AG04449 (cell line): ENCODE data around the gene CRTC1.
"Not testable (repeated sequence)": the region's sequence is repeated elsewhere in the genome, so short reads cannot be mapped to it uniquely, and the experiment has no call there.

Experiments used
- CTCF ChIA-PET: fragments of 350-600 bp; formaldehyde crosslinking; extraction: SDS; loops from one replicate; lab custom pipeline; 2021; ENCODE audit warnings: antibody characterized with exemption; lab: Yijun Ruan, JAX
- POLR2A ChIA-PET: fragments of 400-600, 350-600 bp; formaldehyde crosslinking; extraction: SDS; loops from one replicate; lab custom pipeline; 2020; ENCODE audit warnings: antibody characterized with exemption, inconsistent platforms; lab: Yijun Ruan, JAX
- DNase-seq: peaks from one replicate; pipeline ENCODE4 v3.0.0-alpha.2; 2010; ENCODE audit warnings: low read depth, low spot score
- H3K4me3 ChIP-seq: 2 replicates; pipeline ENCODE4 v1.5.1; 2011; ENCODE audit warnings: low read depth, mild to moderate bottlenecking, control low read depth, low read length
- TF ChIP-seq, protein P1 (sequence below): IDR thresholded peaks from one replicate; pipeline ENCODE4 v1.5.1; 2011; ENCODE audit warnings: mild to moderate bottlenecking, moderate library complexity, low read length, control low read depth, inconsistent platforms; ENCODE audit not compliant: insufficient read depth; ENCODE audit errors: missing control alignments

Gene CRTC1

DNA sequence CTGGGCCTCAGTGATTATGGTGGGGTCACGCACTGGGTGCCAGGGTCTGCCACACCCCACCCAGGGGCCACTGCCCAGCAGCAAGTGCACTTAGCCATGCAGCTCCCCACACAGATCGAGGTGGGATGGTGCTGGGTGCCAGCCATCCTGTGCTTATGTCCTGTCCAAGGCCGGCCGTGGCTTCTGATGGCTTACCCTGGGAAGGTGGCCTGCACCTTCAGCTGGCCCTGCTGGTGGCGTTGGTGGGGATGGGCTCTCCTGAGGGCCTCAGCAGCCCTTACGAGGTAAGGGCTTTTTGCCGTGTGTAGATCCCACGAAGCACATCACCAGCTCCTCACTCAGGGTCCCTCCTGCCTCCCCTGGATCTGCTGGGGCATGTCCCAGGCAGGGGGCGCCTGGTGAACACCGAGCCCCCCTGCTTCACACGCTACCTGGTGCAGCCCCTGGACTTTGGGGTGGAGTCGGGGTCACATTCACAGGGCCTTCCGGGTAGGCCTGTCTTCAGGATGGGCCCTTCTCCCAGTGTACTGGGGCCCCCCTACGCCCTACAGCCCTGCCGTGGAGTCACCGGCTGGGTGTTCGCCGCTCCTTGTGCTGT is 46.6 kb downstream of the CRTC1 start:
- no peak for DNase-seq
- TF ChIP-seq, protein P1, sequence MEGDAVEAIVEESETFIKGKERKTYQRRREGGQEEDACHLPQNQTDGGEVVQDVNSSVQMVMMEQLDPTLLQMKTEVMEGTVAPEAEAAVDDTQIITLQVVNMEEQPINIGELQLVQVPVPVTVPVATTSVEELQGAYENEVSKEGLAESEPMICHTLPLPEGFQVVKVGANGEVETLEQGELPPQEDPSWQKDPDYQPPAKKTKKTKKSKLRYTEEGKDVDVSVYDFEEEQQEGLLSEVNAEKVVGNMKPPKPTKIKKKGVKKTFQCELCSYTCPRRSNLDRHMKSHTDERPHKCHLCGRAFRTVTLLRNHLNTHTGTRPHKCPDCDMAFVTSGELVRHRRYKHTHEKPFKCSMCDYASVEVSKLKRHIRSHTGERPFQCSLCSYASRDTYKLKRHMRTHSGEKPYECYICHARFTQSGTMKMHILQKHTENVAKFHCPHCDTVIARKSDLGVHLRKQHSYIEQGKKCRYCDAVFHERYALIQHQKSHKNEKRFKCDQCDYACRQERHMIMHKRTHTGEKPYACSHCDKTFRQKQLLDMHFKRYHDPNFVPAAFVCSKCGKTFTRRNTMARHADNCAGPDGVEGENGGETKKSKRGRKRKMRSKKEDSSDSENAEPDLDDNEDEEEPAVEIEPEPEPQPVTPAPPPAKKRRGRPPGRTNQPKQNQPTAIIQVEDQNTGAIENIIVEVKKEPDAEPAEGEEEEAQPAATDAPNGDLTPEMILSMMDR = no peak
- H3K4me3 ChIP-seq = no peak overlapping the region
- POLR2A ChIA-PET = interaction anchor here (0.6 kb wide), 1 partner anchor 10 kb away, joined by 3 read pairs; no protein-coding TSS in a partner anchor
- CTCF ChIA-PET = no interaction called here

- TF ChIP-seq, protein P1 = no peak
- ChIA-PET POLR2A (no interaction called here), CTCF (no interaction called here)
- no peak overlapping the region for H3K4me3 ChIP-seq
- no peak for DNase-seq
Measured at GRCh38 chr19:18730885-18731513, 47.5 kb downstream of the CRTC1 start.

GRCh38 chr19:18731562-18732008 is 48.1 kb downstream of the CRTC1 start:
- CTCF ChIA-PET = no interaction called here
- TF ChIP-seq, protein P1 = no peak
- no peak for DNase-seq
- POLR2A ChIA-PET = no interaction called here
- no peak overlapping the region for H3K4me3 ChIP-seq

GRCh38 chr19:18733196-18733647 is 49.7 kb downstream of the CRTC1 start:
- ChIA-PET POLR2A (no interaction called here), CTCF (interaction anchor here (1.3 kb wide), 1 partner anchor 61 kb away, joined by 3 read pairs; no protein-coding TSS in a partner anchor)
- TF ChIP-seq, protein P1 = no peak

GRCh38 chr19:18733762-18734332 is 50.4 kb downstream of the CRTC1 start:
- H3K4me3 ChIP-seq, POLR2A ChIA-PET, DNase-seq, CTCF ChIA-PET: not testable (repeated sequence)

More at GRCh38 chr19:18733196-18733647, 49.7 kb downstream of the CRTC1 start:
- no peak overlapping the region for H3K4me3 ChIP-seq
- peak; percentile 16 for DNase-seq

DNA sequence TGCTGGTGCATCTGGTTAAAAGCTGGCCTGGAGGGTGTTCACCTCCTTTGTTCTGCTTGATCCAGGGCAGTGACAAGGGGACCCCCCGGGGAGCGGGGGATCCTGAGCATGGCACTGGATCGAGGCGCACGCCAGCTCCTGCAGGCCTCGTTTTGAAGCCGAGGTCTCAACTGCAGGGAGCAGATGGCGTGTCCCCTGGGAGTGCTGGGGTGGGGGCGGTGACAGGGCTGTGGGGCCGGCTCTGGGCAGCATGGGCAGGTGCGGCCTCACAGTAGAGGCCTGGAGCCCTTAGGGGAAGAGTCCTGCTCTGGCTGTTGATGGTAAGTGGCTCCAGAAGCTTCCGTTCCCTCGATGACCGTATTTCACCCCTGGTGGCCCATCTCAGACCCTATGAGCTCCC is 51.8 kb downstream of the CRTC1 start:
- DNase-seq = no peak
- TF ChIP-seq, protein P1 = no peak
- CTCF ChIA-PET = interaction anchor here (0.6 to 1.4 kb wide), 2 partner anchors 17 to 30 kb away, joined by 3 to 4 read pairs; no protein-coding TSS in a partner anchor
- POLR2A ChIA-PET = no interaction called here
- H3K4me3 ChIP-seq = no peak overlapping the region
